Myometrial cell (primary cell): Measurements from ENCODE around the gene NDRG2. TPM values are rescaled to one million over a fixed set of nuclear protein-coding genes. Genes with fewer than 3 reads are reported as not detected.

ENCODE experiments used
- total RNA-seq: library from RNA; depleted of rRNA; stranded (reverse); fragments of >200 nt; gene quantifications from 2 replicates; pipeline ENCODE4 v1.2.3, GENCODE V29; 2015

Gene NDRG2
- total RNA-seq: 0.18 TPM in 1 of 2 replicates, not detected in the other

GRCh38 chr14:21024585-21025370, at the start of gene NDRG2:
TSS of gene NDRG2 (minus strand) at chr14:21025061. CDS start at chr14:21023315, 1,746 bp downstream.

GRCh38 chr14:21070083-21070609, 45.3 kb upstream of the NDRG2 start, which contains the start of gene ARHGEF40:
TSS of gene ARHGEF40 (plus strand) at chr14:21070304. CDS start at chr14:21070397, 93 bp downstream.

GRCh38 chr14:21057803-21058675, 33.2 kb upstream of the NDRG2 start, which contains the start of gene RNASE8:
TSS of gene RNASE8 (plus strand) at chr14:21057822. CDS start at chr14:21057893, 71 bp downstream.

GRCh38 chr14:21041676-21042433, 17.0 kb upstream of the NDRG2 start, which contains the start of gene RNASE7:
TSS of gene RNASE7 (plus strand) at chr14:21042362. CDS start at chr14:21042993, 631 bp downstream.

GRCh38 chr14:21034707-21035106, 9.8 kb upstream of the NDRG2 start, which contains the start of gene RNASE13:
TSS of gene RNASE13 (minus strand) at chr14:21034807. CDS start at chr14:21034288, 519 bp downstream.

GRCh38 chr14:21029917-21030316, 5.1 kb upstream of the NDRG2 start, which contains the start of gene TPPP2:
TSS of gene TPPP2 (plus strand) at chr14:21030217. CDS start at chr14:21030582, 365 bp downstream.

GRCh38 chr14:20998674-20999366, 26.0 kb downstream of the NDRG2 start, which contains the start of gene SLC39A2:
TSS of gene SLC39A2 (plus strand) at chr14:20999293. CDS start at chr14:20999447, 154 bp downstream.

GRCh38 chr14:20989787-20990600, 34.9 kb downstream of the NDRG2 start, which contains the start of gene METTL17:
TSS of gene METTL17 (plus strand) at chr14:20989980. CDS start at chr14:20990003, 23 bp downstream.

Other genes with a start within 250 kb of the NDRG2 start
- not detected in 2 replicates for gene RNASE6, start 243.8 kb downstream of the NDRG2 start, total RNA-seq
- not detected in 2 replicates for gene RNASE1, start 222.2 kb downstream of the NDRG2 start, total RNA-seq
- not detected in 2 replicates for gene RNASE3, start 133.7 kb downstream of the NDRG2 start, total RNA-seq
- gene RNASE2, start 69.6 kb downstream of the NDRG2 start, total RNA-seq: not detected in 2 replicates
- 72.5 and 78.1 TPM in 2 replicates for gene METTL17, start 35.1 kb downstream of the NDRG2 start, total RNA-seq
- gene SLC39A2, start 25.8 kb downstream of the NDRG2 start, total RNA-seq: 0.18 and 0.58 TPM in 2 replicates
- gene TPPP2, start 5.2 kb upstream of the NDRG2 start, total RNA-seq: not detected in 2 replicates
- not detected in 2 replicates for gene RNASE13, start 9.7 kb upstream of the NDRG2 start, total RNA-seq
- not detected in 2 replicates for gene RNASE7, start 17.3 kb upstream of the NDRG2 start, total RNA-seq
- not detected in 2 replicates for gene RNASE8, start 32.8 kb upstream of the NDRG2 start, total RNA-seq
- 20.9 and 30.8 TPM in 2 replicates for gene ARHGEF40, start 45.2 kb upstream of the NDRG2 start, total RNA-seq
- gene ZNF219, start 73.6 kb upstream of the NDRG2 start, total RNA-seq: 0.29 and 1.1 TPM in 2 replicates
- not detected in 2 replicates for gene TMEM253, start 76.0 kb upstream of the NDRG2 start, total RNA-seq
- not detected in 2 replicates for gene OR5AU1, start 131.0 kb upstream of the NDRG2 start, total RNA-seq
- 976 and 1,073 TPM in 2 replicates for gene HNRNPC, start 244.4 kb upstream of the NDRG2 start, total RNA-seq